ENCODE results near the gene LY6G6C.

The LY6G6C gene

GRCh38 chr6:31741815-31742214 is 20.3 kb upstream of the LY6G6C start:
- DNase-seq (ENCODE audit: low read depth), result no peak

- no peak for DNase-seq (ENCODE audit: low read depth)
These were observed 19.1 kb upstream of the LY6G6C start for GRCh38 chr6:31740397-31741223.

- DNase-seq (ENCODE audit: low read depth), result peak; percentile 94
These were observed 18.3 kb upstream of the LY6G6C start, which contains the start of gene MSH5 for GRCh38 chr6:31739639-31740396. Gene MSH5, plus strand, starts transcription at chr6:31740005. Its CDS starts 462 bp downstream, at chr6:31740467.

DNA sequence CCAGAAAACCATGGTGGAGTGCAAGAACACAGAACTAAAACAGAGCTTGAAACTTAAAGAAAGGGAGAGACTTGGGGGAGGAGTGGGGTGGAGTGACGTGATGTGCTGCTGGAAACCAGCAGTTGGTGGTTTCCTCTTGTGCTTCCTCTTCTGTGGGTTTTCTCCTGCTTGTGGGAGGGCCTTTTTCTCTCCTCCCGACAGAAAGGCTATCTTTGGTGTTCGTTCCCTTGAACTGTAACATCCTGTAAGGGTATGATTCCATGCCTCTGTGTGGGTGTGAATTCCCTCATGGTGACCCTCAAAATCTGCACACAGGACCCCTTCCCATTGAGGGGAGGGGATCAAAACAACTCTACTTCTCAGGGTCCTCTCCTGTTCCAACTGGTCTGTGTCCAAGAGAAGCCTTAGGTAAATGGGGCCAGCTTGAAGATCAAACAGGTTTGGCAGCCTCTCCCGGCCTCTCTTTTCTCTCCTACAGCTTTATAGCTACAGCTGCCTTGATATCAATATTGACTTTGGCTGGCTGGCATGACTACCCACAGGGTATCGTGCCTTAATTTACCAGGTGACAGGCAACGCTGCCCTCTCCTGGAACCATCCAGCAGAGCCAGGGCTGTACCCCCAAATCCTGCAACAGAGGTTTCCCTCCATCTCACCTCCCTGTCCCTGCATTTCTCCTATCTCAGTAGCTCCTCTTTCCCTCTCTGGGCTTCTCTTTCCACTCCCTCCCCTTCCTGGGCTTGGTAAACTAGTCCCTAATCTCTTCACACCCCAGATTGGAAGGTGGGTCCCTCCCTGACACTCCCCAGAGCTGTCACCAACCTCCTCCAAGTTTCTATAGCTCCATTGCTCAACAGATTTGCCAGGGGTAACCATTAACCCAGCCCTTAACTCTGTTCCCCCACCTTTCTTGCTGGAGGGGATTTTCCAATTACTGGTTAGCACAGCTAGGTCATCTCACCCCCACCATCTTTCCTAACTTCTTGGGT is 16.7 kb upstream of the LY6G6C start:
- no peak for DNase-seq (ENCODE audit: low read depth)

GRCh38 chr6:31737315-31737990 is 15.9 kb upstream of the LY6G6C start:
- DNase-seq (ENCODE audit: low read depth), result no peak

GRCh38 chr6:31736768-31737314 is 15.3 kb upstream of the LY6G6C start:
- DNase-seq (ENCODE audit: low read depth), result no peak

DNA sequence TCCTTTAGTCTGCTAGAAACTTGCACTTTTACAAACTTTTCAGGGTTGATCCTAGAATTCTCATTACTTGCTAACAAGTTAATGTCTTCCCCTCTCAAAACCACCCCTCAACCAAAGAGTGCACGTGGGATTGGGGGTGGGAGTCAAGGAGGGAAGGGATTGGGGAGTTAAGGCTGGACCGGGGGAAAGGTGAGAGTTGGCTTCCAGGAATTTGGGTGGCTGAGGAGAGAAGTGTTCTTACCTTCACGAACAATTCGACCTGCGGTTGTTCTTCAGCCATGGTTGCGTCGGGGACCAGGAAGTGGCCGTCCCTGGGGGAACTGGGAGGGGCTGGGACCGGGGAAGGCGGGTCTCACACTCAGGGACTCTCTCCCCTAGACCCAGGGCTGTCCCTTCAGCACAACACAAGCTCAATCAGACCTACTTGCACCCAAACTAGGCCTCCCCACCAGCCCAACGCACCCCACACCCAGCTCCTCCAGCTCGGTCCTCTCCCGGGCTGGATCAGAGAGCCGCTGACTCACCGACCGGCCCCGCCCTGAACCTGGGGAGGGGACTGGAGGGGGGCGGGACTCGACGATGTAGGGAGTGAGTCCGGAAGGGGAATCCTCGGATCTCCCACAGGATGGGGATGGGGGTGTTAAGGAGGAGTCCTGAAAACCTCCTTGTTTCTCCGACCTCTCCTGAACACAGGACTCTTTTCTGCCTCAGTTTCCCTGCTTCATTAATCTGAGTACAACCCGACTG is 14.6 kb upstream of the LY6G6C start, which contains the start of gene CLIC1:
CLIC1 (minus strand) TSS at position 510 of the 747 bp plus-strand sequence; CDS start at position 280, 230 bp downstream.
- DNase-seq (ENCODE audit: low read depth), result peak; percentile 58

GRCh38 chr6:31734821-31735406 is 13.4 kb upstream of the LY6G6C start:
- no peak for DNase-seq (ENCODE audit: low read depth)

DNA sequence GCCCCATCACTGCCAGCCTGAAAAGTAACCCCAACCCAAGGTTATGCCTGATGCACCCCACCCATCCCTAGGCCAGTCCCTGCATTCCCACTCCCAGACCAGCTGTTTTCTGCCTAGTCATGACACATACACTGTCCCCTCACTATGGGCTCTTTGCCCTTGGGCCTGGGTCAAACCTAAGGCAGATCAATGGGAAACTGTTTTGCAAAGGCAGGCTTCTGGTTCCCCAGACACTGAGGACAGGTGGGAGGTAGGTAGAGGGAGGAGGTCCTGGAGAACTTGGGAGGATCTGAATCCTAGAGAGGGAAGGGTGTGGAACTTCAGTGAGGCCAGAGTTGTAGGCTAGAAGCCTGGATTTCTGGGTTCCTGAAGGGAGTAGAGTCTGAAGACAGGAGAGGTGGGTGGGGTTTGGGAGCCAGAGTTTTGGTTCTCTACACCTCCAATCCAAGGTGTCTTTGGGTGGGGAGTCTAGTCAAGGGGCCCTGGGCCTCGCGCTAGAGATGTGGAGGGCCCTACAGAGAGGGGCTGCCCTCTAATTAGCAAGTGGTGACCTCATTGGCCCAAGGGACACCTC is 12.8 kb upstream of the LY6G6C start:
- DNase-seq (ENCODE audit: low read depth), result no peak

DNA sequence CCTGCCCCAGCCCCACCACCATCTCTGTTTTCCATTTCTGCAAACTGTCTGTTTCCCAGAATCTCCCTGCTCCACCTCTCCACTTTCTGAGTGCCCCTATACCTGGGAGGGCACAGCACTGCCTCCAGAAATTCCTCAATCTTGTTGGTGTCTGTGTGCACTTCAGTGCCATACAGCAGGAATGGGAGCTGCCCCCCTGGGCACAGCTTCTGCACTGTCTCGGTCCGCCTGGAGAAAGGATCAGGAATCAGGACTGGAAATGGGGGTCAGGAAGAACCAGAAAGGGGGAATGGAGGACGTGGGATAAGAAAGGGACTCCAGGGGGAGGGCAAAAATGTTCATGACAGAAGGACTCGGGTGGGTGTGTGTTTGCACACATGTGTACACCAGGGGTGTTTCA is 12.2 kb upstream of the LY6G6C start:
- DNase-seq (ENCODE audit: low read depth), result no peak

DNA sequence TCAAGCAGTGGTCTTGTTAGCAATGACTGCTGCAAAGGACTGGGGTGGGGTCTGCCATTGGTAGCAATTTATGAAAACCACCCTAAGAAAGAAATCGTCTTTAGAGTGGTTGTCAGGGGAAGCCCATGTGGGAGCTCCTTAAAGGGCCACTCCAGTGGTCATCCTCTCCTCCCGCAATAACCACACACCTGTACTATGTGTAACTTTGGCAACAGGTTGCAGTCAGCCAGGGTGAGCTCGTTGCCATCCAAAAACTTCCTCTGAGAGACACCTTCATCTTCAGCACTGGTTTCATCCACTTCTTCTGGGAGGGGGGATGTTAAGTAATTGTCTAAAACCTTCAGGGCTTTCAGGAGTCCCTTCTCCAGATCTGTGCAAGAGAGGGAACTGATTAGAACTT is 10.5 kb upstream of the LY6G6C start:
- DNase-seq (ENCODE audit: low read depth), result no peak

GRCh38 chr6:31730631-31731086 is 9.1 kb upstream of the LY6G6C start:
- DNase-seq (ENCODE audit: low read depth), result no peak

GRCh38 chr6:31729979-31730630 is 8.6 kb upstream of the LY6G6C start:
- peak; percentile 48 for DNase-seq (ENCODE audit: low read depth)

DNA sequence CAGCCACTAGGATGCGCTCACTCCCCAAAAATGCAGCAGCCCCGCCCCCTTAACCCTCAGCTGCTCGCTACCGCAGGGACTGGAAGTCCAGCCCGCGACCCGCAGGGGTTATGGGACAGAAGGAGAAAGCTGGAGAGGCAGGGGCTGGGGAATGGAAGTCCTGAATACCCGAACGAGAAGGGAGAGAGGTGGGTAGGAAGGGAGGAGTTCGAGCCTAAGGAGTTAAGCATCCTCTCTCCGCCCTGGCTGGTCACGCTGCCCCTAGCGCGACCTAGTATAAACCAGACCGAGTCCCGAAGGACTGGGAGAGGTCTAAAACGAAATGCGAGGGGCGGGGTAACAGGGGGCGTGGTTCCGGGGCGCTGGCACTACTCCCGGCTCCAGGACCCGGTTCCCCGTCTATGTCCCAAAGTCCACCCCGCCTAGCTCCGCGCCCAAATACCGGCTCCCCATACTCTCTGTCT is 8.0 kb upstream of the LY6G6C start:
- DNase-seq (ENCODE audit: low read depth), result peak; percentile 56

DNA sequence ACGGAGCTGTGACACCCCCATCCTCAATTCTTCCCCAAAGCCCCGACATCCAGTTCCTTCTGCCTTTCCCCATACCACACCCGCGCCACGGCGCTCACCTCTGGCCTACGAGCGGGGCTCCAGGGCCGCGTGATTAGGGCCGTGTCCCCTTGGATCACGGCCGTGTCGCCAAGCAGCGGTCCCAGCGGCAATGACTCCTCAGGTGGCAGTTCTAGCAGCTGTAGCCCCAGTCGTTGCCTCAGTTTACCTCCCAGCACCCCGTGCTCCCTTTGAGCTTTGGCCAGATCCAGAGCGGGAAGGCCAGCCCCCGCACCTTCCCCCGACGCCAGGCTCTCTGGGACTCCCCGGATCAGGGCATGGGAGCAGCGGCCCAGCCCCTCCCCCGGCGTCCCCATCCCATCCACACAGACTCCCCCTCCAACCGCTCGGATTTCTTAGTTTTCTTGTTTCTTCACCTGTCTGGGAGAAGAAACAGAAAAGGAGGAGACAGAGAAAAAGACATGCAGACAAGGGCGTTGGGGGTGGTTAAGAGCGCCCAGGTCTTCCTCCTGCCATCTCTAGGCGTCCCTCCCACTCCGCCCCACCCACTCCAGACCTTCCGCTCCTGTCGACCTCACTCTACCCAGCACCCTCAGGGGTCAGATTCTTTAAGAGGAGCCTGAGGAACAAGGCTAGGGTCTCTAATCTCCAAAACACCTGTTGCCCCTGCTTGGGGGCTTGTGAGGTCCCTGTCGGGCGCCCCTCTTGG is 7.4 kb upstream of the LY6G6C start, which contains the start of gene DDAH2:
DDAH2 (minus strand) TSS at position 533 of the 748 bp plus-strand sequence; CDS start at position 395, 138 bp downstream.
- DNase-seq (ENCODE audit: low read depth), result no peak

- DNase-seq (ENCODE audit: low read depth), result no peak
These were observed 6.4 kb upstream of the LY6G6C start for GRCh38 chr6:31727717-31728671.

Measured in stimulated activated CD8-positive, alpha-beta memory T cell treated with anti-CD3 and anti-CD28 coated beads, Interleukin-15, amount 100 ng/mL, for 24 hours (primary cell).